ENCODE measurements around the gene TOM1L1. TPM values are rescaled to one million over a fixed set of nuclear protein-coding genes. Genes with fewer than 3 reads are reported as not detected.

The TOM1L1 gene
- total RNA-seq, 1 experiment from 2014 or later = 44.6 TPM

- no peak overlapping the region for H2BK20ac ChIP-seq (ENCODE audit: low read depth, low read length, poor library complexity, severe bottlenecking)
- TF ChIP-seq CTCF (conservative IDR thresholded peaks at IDR 0.05) = no peak
- DNase-seq = no peak
- H3K27me3 Mint-ChIP-seq (ENCODE audit: low read depth) = no peaks in the 10 kb centered on the region
- no peak overlapping the region for H3K27ac ChIP-seq (ENCODE audit: insufficient read length, low read depth, low read length)
- H3K14ac ChIP-seq (ENCODE audit: insufficient read depth, low read length) = no peak overlapping the region
- no peak overlapping the region for H3K27ac Mint-ChIP-seq
- no peak overlapping the region for H4K5ac ChIP-seq (ENCODE audit: insufficient read length, low read depth, low read length)
- H4K8ac ChIP-seq (replicated peaks; ENCODE audit: insufficient read length, low read depth, low read length) = no peak overlapping the region
- no peak overlapping the region for H2BK12ac ChIP-seq (ENCODE audit: insufficient read length, low read depth, low read length)
- H3K79me1 ChIP-seq (ENCODE audit: insufficient read depth, low read depth, low read length, poor library complexity, severe bottlenecking) = no peaks in the 10 kb centered on the region
- no peak overlapping the region for H2BK5ac ChIP-seq (ENCODE audit: insufficient read length, low read length)
- H3K79me2 ChIP-seq (ENCODE audit: insufficient read depth, low read length) = no peaks in the 10 kb centered on the region
- H3K4me3 Mint-ChIP-seq = no peak overlapping the region
- WGBS (ENCODE audit: extremely low coverage, insufficient read length, low lambda C conversion rate) = no CpG with 5 or more reads among the region's 7 CpGs
- no peak overlapping the region for H3K9ac ChIP-seq (ENCODE audit: extremely low read depth, insufficient read length, low read length)
- H3K23me2 ChIP-seq (ENCODE audit: insufficient read length, low read depth, low read length, poor library complexity, severe bottlenecking) = no peaks in the 10 kb centered on the region
- no peak overlapping the region for H3K4ac ChIP-seq (ENCODE audit: low read depth, low read length)
- no peaks in the 10 kb centered on the region for H3K9me3 Mint-ChIP-seq
- no peak overlapping the region for H3K56ac ChIP-seq (ENCODE audit: insufficient read length, low read depth, low read length)
- no peak overlapping the region for H3K18ac ChIP-seq (ENCODE audit: insufficient read length, low read depth, low read length)
- no peak overlapping the region for H3T11ph ChIP-seq (ENCODE audit: low read length)
- no peaks in the 10 kb centered on the region for H3K4me1 ChIP-seq (ENCODE audit: insufficient read depth, low read length)
- no peak overlapping the region for H2BK15ac ChIP-seq (ENCODE audit: low read depth, low read length)
- H2AFZ ChIP-seq (ENCODE audit: low read length) = no peak overlapping the region
- no peak overlapping the region for H3K4me2 ChIP-seq (ENCODE audit: insufficient read depth, insufficient read length, low read length)
- no peaks in the 10 kb centered on the region for H4K20me1 ChIP-seq (ENCODE audit: control insufficient read depth, insufficient read depth, insufficient read length)
- H4K91ac ChIP-seq (ENCODE audit: insufficient read length, low read depth, low read length) = no peak overlapping the region
- no peak overlapping the region for H3K23ac ChIP-seq (ENCODE audit: insufficient read length, low read depth, low read length)
- H3K4me1 Mint-ChIP-seq = peaks cover 4% of the 10 kb centered on the region in 2 experiments
- H3K36me3 Mint-ChIP-seq (ENCODE audit: insufficient read depth in 1 of 3, low read depth in 3 of 3) = no peaks in the 10 kb centered on the region; a peak in 1 of 7 replicates
- no peaks in the 10 kb centered on the region for H3K27me3 ChIP-seq (ENCODE audit: insufficient read depth, low read length)
- H3K9me3 ChIP-seq (ENCODE audit: control insufficient read depth, low read depth, low read length) = no peaks in the 10 kb centered on the region
- no peak overlapping the region for H2AK5ac ChIP-seq (ENCODE audit: insufficient read length, low read length)
- H2BK120ac ChIP-seq (ENCODE audit: low read depth, low read length, poor library complexity, severe bottlenecking) = no peak overlapping the region
Measured at GRCh38 chr17:54888981-54889380, 11.7 kb upstream of the TOM1L1 start.
